Neutrophil (primary cell): ENCODE data around the gene GZMM.

Source experiments
- H3K27ac ChIP-seq: fragments of 200-600 bp; sonication (generic); 2 replicates; pipeline ENCODE4 v1.5.1; 2016; ENCODE audit warnings: mild to moderate bottlenecking, moderate library complexity
- H3K27me3 ChIP-seq: fragments of 200-600 bp; sonication (generic); 2 replicates; pipeline ENCODE4 v1.6.0; 2016; ENCODE audit warnings: mild to moderate bottlenecking
- H3K36me3 ChIP-seq: fragments of 200-600 bp; sonication (generic); 2 replicates; pipeline ENCODE4 v1.5.1; 2017
- H3K4me1 ChIP-seq, 2 experiments: fragments of 200-600 bp in 1 of 2; sonication (generic) in 1 of 2; 1 replicate in 1 of 2; 2 replicates in 1 of 2; pipeline versions ENCODE4 v1.5.1 to v1.6.1; 2013 to 2016; ENCODE audit warnings: low read depth in 1 of 2, low read length in 1 of 2, mild to moderate bottlenecking in 1 of 2, moderate library complexity in 1 of 2; ENCODE audit not compliant: control insufficient read depth in 1 of 2, insufficient read depth in 1 of 2
- H3K4me3 ChIP-seq, 2 experiments: fragments of 200-600 bp in 1 of 2; sonication (generic) in 1 of 2; 1 replicate in 1 of 2; 2 replicates in 1 of 2; pipeline ENCODE4 v1.5.1; 2013 to 2016; ENCODE audit warnings: low read depth in 1 of 2, low read length in 1 of 2, mild to moderate bottlenecking in 1 of 2, moderate library complexity in 1 of 2
- H3K9me3 ChIP-seq: fragments of 200-600 bp; sonication (generic); 2 replicates; pipeline ENCODE4 v1.5.1; 2016
- TF ChIP-seq, protein P1 (sequence below): fragments of 200-600 bp; sonication (generic); IDR thresholded peaks from 2 replicates; pipeline ENCODE4 v1.5.1; 2016; ENCODE audit warnings: antibody characterized with exemption

The GZMM gene

GRCh38 chr19:548886-549830, 5.3 kb downstream of the GZMM start:
- TF ChIP-seq, protein P1, sequence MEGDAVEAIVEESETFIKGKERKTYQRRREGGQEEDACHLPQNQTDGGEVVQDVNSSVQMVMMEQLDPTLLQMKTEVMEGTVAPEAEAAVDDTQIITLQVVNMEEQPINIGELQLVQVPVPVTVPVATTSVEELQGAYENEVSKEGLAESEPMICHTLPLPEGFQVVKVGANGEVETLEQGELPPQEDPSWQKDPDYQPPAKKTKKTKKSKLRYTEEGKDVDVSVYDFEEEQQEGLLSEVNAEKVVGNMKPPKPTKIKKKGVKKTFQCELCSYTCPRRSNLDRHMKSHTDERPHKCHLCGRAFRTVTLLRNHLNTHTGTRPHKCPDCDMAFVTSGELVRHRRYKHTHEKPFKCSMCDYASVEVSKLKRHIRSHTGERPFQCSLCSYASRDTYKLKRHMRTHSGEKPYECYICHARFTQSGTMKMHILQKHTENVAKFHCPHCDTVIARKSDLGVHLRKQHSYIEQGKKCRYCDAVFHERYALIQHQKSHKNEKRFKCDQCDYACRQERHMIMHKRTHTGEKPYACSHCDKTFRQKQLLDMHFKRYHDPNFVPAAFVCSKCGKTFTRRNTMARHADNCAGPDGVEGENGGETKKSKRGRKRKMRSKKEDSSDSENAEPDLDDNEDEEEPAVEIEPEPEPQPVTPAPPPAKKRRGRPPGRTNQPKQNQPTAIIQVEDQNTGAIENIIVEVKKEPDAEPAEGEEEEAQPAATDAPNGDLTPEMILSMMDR = no peak
- Histone ChIP-seq H3K36me3 (no peaks in the 10 kb centered on the region), H3K4me1 (peaks cover 3 to 5% of the 10 kb centered on the region in 2 experiments), H3K27me3 (peaks cover 15% of the 10 kb centered on the region), H3K9me3 (no peaks in the 10 kb centered on the region), H3K27ac (no peak overlapping the region), H3K4me3 (no peak overlapping the region)

DNA sequence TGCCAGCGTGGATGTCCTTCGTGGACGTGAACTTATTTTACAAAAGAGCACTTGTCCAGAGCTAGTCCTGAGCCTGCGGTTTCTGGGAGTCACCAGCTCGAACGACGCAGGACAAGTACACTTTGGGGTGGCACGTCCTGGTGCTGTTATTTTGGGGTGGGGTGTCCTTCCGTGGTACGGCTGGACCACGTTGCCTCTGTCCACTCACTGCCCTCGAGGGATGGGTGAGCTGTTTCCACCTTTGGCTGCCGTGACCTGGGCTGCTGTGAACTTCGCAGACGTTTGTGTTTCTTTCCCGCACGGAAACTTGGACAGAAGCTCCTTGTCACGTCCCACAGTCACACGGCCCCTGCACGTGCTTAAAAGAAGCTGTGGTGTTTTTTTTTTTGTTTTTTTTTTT, 11.0 kb downstream of the GZMM start:
- TF ChIP-seq, protein P1 = no peak
- H3K36me3 ChIP-seq = no peaks in the 10 kb centered on the region
- H3K4me1 ChIP-seq = peaks cover 16 to 33% of the 10 kb centered on the region in 2 experiments
- no peak overlapping the region for H3K27ac ChIP-seq
- H3K27me3 ChIP-seq = no peaks in the 10 kb centered on the region
- H3K4me3 ChIP-seq = no peak overlapping the region
- no peaks in the 10 kb centered on the region for H3K9me3 ChIP-seq

- TF ChIP-seq, protein P1 = no peak
- Histone ChIP-seq H3K4me3 (peak overlapping the region in 1 of 2 experiments; percentile 30), H3K27me3 (no peaks in the 10 kb centered on the region), H3K27ac (peak overlapping the region; percentile 84), H3K9me3 (no peaks in the 10 kb centered on the region), H3K4me1 (peaks cover 21 to 39% of the 10 kb centered on the region in 2 experiments), H3K36me3 (no peaks in the 10 kb centered on the region)
These were observed 11.6 kb downstream of the GZMM start for GRCh38 chr19:555474-555808.

DNA sequence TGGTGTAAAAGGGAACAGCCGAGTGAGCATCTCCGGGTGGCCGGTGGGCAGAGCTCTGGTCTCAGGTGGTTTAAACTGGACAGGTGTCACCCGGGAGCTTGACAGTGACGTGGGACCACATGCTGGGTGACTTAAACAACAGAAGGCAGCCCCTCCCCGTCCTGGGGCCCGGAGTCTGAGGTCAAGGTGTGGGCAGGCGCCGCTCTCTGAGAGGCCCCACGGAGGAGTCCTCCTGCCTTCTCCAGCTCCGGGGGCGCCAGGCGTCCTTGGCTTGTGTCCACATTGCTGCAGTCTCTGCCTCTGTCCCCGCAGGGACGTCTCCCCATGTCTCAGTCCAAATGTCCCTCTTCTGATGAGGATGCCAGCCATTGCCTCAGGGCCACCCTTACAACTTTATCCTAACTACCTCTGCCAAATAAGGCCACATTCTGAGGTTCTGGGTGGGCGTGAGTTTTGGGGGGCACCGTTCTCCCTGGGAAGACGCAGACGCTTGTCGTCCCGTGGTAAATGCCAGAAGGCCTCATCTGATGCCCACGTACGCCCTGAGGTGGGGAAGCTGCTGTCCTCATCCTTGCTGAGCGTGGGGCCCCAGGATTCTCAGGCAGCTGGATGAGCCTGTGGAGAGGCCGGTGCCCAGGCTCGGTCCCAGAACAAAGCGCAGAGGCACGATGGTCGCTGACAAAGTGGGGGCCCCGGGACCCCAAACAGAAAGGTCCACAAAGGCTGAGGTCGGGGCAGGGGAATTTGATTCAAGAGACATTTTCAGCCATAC, 12.9 kb downstream of the GZMM start:
- no peaks in the 10 kb centered on the region for H3K36me3 ChIP-seq
- H3K27me3 ChIP-seq = no peaks in the 10 kb centered on the region
- no peaks in the 10 kb centered on the region for H3K9me3 ChIP-seq
- TF ChIP-seq, protein P1 = no peak
- H3K4me3 ChIP-seq = peak overlapping the region; percentile 27 to 30
- peaks cover 24 to 42% of the 10 kb centered on the region in 2 experiments for H3K4me1 ChIP-seq
- H3K27ac ChIP-seq = peak overlapping the region; percentile 84

GRCh38 chr19:558770-559439, 15.1 kb downstream of the GZMM start:
- TF ChIP-seq, protein P1 = no peak
- peak overlapping the region; percentile 7 for H3K27ac ChIP-seq
- peaks cover 24 to 42% of the 10 kb centered on the region in 2 experiments for H3K4me1 ChIP-seq
- no peaks in the 10 kb centered on the region for H3K27me3 ChIP-seq
- H3K9me3 ChIP-seq = no peaks in the 10 kb centered on the region
- no peaks in the 10 kb centered on the region for H3K36me3 ChIP-seq
- no peak overlapping the region for H3K4me3 ChIP-seq
